Frontal cortex (tissue), 4 donors: ENCODE results near the gene CA10. TPM values are rescaled to one million over a fixed set of nuclear protein-coding genes. Genes with fewer than 3 reads are reported as not detected.

Experiments used
- DNase-seq, 2 donors: peaks; one replicate each; pipeline ENCODE4 v3.0.0; 2012; ENCODE audit warnings: low spot score in 2 of 2
- FAIRE-seq: peaks from 2 replicates; lab custom pipeline; 2012; peaks lifted over from hg19 to GRCh38; lab: Jason Lieb, UNC
- total RNA-seq: library from RNA; depleted of rRNA; stranded (reverse); fragments of >200 nt; gene quantifications from one replicate; pipeline ENCODE4 v1.2.3, GENCODE V29; 2014
- donor health status: control.
- donor health status: control.
- donor health status: control.

Gene CA10
- total RNA-seq, 1 donor from 2014 or later, result 39.5 TPM

DNA sequence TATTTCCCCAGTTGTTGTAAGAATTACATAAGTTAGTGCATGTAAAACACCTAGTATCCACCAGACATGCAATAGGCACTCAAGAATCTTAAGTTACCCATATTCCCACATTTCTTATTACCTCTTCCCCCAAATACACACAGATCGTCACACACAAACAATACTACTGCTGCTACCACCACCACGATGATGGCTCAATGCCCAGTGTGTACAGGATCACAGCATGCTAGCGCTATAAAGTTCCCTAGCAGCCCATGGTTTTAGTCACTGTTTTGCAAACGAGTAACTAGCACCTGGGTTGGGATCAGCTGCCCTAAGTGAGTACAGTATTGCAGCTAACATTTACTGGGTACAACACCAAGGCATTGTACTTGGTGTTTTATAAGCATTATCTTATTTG is 486.4 kb downstream of the CA10 start:
- FAIRE-seq, result no peak
- DNase-seq, result no peak

- no peak for FAIRE-seq
These were observed 487.6 kb downstream of the CA10 start for GRCh38 chr17:51670899-51671298.

GRCh38 chr17:51668963-51669246 is 489.6 kb downstream of the CA10 start:
- DNase-seq, result no peak
- FAIRE-seq, result no peak

More at GRCh38 chr17:51670899-51671298, 487.6 kb downstream of the CA10 start:
- DNase-seq, result no peak

DNA sequence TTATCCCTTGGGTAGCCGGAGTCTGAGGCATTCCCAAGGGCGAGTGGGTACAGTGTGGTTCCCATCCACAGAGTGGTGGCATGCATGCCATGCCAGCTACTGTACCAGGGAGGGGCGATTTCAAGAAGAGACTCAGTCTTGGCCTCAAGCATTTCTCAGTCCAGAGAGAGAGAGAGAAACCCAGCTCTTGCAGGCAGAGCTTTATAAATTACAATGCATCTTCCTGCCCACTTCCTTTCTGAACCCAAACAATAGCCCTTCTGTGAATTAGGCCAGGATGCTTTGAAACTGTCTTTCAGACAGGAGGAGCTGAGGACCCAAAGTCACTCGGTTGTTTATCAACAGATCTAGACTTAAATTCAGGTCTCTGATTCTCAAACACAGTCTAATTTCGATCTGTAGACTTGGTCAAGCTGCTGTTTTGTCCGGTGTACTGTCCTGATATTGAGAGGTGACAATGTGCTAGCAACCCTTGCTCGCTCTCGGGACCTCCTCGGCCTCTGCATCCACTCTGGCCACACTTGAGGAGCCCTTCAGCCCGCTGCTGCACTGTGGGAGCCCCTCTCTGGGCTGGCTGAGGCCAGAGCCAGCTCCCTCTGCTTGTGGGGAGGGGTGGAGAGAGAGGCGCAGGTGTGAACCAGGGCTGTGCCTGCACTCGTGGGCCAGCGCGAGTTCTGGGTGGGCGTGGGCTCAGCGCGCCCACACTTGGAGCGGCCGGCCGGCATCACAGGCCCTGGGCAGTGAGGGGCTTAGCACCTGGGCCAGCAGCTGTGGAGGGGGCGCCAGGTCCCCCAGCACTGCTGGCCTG is 490.2 kb downstream of the CA10 start:
- FAIRE-seq (no peak), DNase-seq (no peak)

- DNase-seq (no peak), FAIRE-seq (no peak)
These were observed 490.8 kb downstream of the CA10 start for GRCh38 chr17:51667706-51668083.

GRCh38 chr17:51666971-51667705 is 491.4 kb downstream of the CA10 start:
- DNase-seq (no peak), FAIRE-seq (no peak)

- DNase-seq, result no peak
- no peak for FAIRE-seq
These were observed 496.1 kb downstream of the CA10 start for GRCh38 chr17:51662204-51663056.

DNA sequence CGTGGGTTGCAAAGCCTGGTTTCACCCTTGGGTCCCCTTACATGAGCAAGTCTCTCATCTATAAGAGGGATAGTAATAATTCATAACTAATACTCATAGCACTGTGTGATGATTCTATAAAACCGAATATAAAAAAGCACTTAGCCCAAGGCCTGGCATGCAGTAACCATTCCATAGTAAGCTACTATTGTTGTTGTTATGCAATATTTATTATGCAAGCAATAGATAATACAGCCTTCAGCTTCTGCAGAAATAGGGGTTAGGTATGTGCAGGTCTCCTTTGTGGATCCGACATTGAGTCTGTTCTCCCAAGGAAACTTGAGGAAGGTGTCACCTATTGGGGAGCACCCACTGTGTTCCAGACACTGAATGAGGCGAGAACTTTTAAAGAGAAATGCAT is 497.1 kb downstream of the CA10 start:
- no peak for DNase-seq
- no peak for FAIRE-seq

- DNase-seq (no peak), FAIRE-seq (no peak)
These were observed 498.2 kb downstream of the CA10 start for GRCh38 chr17:51660266-51660665.

- DNase-seq, result no peak
These were observed 501.3 kb downstream of the CA10 start for GRCh38 chr17:51657224-51657623.

GRCh38 chr17:51653878-51654277 is 504.6 kb downstream of the CA10 start:
- FAIRE-seq, result no peak
- no peak for DNase-seq

More at GRCh38 chr17:51657224-51657623, 501.3 kb downstream of the CA10 start:
- no peak for FAIRE-seq

GRCh38 chr17:51652529-51652928 is 506.0 kb downstream of the CA10 start:
- DNase-seq, result no peak
- no peak for FAIRE-seq

GRCh38 chr17:51651513-51652298 is 506.8 kb downstream of the CA10 start:
- no peak for FAIRE-seq
- DNase-seq, result no peak

GRCh38 chr17:51650772-51651171 is 507.7 kb downstream of the CA10 start:
- FAIRE-seq (no peak), DNase-seq (no peak)

GRCh38 chr17:51650202-51650601 is 508.3 kb downstream of the CA10 start:
- FAIRE-seq (no peak), DNase-seq (no peak)

GRCh38 chr17:51647826-51648225 is 510.7 kb downstream of the CA10 start:
- FAIRE-seq, result no peak
- no peak for DNase-seq

DNA sequence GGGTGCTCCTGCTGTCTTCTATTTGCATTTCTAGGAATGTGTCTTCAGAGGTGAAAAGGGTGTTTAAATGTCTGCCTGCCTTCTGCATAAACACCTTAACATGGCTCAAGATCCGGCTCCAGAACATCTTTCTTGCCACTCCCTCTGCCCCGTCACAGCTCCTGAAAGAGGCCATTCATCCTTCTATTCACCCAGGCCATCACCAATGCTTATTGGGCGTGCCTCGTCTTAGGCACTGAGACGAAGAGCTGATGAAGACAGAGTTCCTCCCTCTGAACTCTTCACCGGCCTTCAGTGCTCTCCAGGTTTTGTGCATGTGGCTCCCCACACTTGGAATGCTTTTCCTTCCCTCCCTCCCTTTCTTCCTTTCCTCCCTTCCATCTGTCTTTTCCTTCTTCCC is 511.4 kb downstream of the CA10 start:
- DNase-seq (no peak), FAIRE-seq (no peak)

DNA sequence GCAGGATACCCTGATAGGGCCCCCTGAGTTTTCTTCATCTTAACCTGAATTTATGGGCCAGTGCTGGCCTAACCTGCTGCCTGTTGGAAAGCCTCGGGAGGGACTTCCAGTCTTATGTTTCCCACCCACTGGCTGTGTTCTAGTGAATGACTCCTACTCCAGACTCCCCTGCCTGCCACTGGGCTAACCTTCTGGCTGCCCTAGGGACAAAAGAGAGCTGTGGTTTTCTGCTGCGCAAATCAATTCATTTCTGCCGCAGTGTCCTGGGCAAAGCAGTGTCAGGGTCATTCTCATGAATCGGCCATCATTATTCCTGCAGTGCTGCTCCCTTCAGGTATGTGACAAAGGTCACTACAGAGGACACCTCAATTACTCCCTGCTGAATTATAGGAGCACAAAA is 512.0 kb downstream of the CA10 start:
- DNase-seq (no peak), FAIRE-seq (no peak)

- FAIRE-seq, result no peak
- DNase-seq, result no peak
These were observed 513.5 kb downstream of the CA10 start for GRCh38 chr17:51645056-51645455.
